GM21737 (cell line): ENCODE measurements around the gene MON1B.
"Not testable (repeated sequence)": the region's sequence is repeated elsewhere in the genome, so short reads cannot be mapped to it uniquely, and the experiment has no call there.

Experiments
- ATAC-seq: cut with Tn5 transposase; IDR thresholded peaks from one replicate; pipeline ENCODE4 v1.9.1; 2021; ENCODE audit warnings: mild to moderate bottlenecking, moderate library complexity; ENCODE audit not compliant: unreplicated experiment

Gene MON1B

DNA sequence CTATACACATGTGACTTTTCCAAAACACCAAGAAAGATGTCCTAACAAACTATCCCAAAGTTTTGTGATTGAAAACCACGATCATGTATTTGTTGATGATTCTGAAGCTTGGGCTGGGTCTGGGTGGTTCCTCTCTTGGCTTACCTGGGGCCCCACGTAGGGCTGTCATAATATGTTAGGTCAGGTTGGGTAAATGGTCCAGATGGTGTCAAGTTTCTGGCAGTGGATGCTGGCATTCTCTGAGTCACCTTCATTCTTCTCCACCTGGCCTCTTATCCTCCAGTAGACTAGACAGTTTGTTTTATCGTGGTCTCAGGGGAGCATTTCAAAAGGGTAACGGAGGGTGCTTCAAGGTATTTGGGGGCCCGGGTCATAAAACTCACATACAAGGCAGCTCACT is 47.6 kb downstream of the MON1B start:
- no peak for ATAC-seq

GRCh38 chr16:77242471-77242870 is 51.5 kb downstream of the MON1B start:
- ATAC-seq: not testable (repeated sequence)

- no peak for ATAC-seq
Observed at GRCh38 chr16:77246150-77246549, 55.2 kb downstream of the MON1B start.

- no peak for ATAC-seq
Observed at GRCh38 chr16:77250400-77250799, 59.4 kb downstream of the MON1B start.
